CD14-positive monocyte (primary cell): ENCODE data around the gene MC5R. TPM values are rescaled to one million over a fixed set of nuclear protein-coding genes. Genes with fewer than 3 reads are reported as not detected.

Source experiments
- DNase-seq, 3 donors: peaks; one replicate each; pipeline ENCODE4 v3.0.0-alpha.2; 2011 to 2022
- H2AFZ ChIP-seq: 2 replicates; pipeline ENCODE4 v1.6.0; 2012; ENCODE audit warnings: mild to moderate bottlenecking, low read depth, low read length, inconsistent platforms; ENCODE audit not compliant: insufficient read depth, poor library complexity, severe bottlenecking
- H3K27ac ChIP-seq, 2 donors: 1 replicate in 1 of 2; 2 replicates in 1 of 2; pipeline ENCODE4 v1.5.1; 2012 to 2013; ENCODE audit warnings: low read length in 2 of 2, control low read depth in 1 of 2, inconsistent platforms in 1 of 2, low read depth in 1 of 2, mild to moderate bottlenecking in 1 of 2
- H3K27me3 ChIP-seq, 2 donors: one replicate each; pipeline versions ENCODE4 v1.6.0 to v1.6.1; 2011 to 2013; ENCODE audit warnings: low read length in 2 of 2; ENCODE audit not compliant: control insufficient read depth in 2 of 2, insufficient read depth in 2 of 2
- H3K36me3 ChIP-seq, 2 donors: replicated peaks in 1 of 2; 1 replicate in 1 of 2; 2 replicates in 1 of 2; pipeline versions ENCODE4 v1.5.1 to v1.6.1; 2012 to 2013; ENCODE audit warnings: low read length in 2 of 2, control low read depth in 1 of 2, inconsistent platforms in 1 of 2, mild to moderate bottlenecking in 1 of 2; ENCODE audit not compliant: insufficient read depth in 2 of 2, control insufficient read depth in 1 of 2
- H3K4me1 ChIP-seq, 2 donors: 1 replicate in 1 of 2; 2 replicates in 1 of 2; pipeline versions ENCODE4 v1.5.1 to v1.6.1; 2012 to 2013; ENCODE audit warnings: low read length in 2 of 2, control low read depth in 1 of 2, inconsistent platforms in 1 of 2, mild to moderate bottlenecking in 1 of 2, moderate library complexity in 1 of 2; ENCODE audit not compliant: insufficient read depth in 2 of 2, control insufficient read depth in 1 of 2
- H3K4me2 ChIP-seq: replicated peaks from 2 replicates; pipeline ENCODE3; 2012; ENCODE audit warnings: low read length, moderate library complexity, mild to moderate bottlenecking; ENCODE audit not compliant: poor library complexity, severe bottlenecking; ENCODE audit errors: extremely low read depth
- H3K4me3 ChIP-seq, 3 experiments: fragments of 200-600 bp in 1 of 3; sonication (generic) in 1 of 3; replicated peaks in 1 of 3; 1 replicate in 2 of 3; 2 replicates in 1 of 3; pipeline ENCODE4 v1.5.1; 2011 to 2013; ENCODE audit warnings: low read length in 3 of 3, mild to moderate bottlenecking in 3 of 3, control low read depth in 2 of 3, low read depth in 2 of 3, inconsistent platforms in 1 of 3, moderate library complexity in 1 of 3
- H3K79me2 ChIP-seq: 2 replicates; pipeline ENCODE4 v1.6.0; 2012; ENCODE audit warnings: mild to moderate bottlenecking, control low read depth, inconsistent platforms, low read length, moderate library complexity; ENCODE audit not compliant: insufficient read depth
- H3K9ac ChIP-seq: 2 replicates; pipeline ENCODE4 v1.6.0; 2017; ENCODE audit warnings: low read length, mild to moderate bottlenecking; ENCODE audit not compliant: insufficient read depth, poor library complexity, severe bottlenecking
- H3K9me3 ChIP-seq, 2 donors: replicated peaks in 1 of 2; 1 replicate in 1 of 2; 2 replicates in 1 of 2; pipeline versions ENCODE4 v1.5.1 to v1.6.1; 2012 to 2013; ENCODE audit warnings: low read length in 2 of 2, control low read depth in 1 of 2; ENCODE audit not compliant: control insufficient read depth in 1 of 2, insufficient read depth in 1 of 2
- H4K20me1 ChIP-seq: 2 replicates; pipeline ENCODE4 v1.6.0; 2012; ENCODE audit warnings: mild to moderate bottlenecking, low read length, control low read depth, moderate library complexity; ENCODE audit not compliant: insufficient read depth
- H3K27ac Mint-ChIP-seq, 7 donors: one replicate each; pipeline ENCODE4 v1.8.0; 2020; ENCODE audit warnings: mild to moderate bottlenecking in 7 of 7, mixed read lengths in 7 of 7, moderate library complexity in 6 of 7, inconsistent platforms in 2 of 7
- H3K27me3 Mint-ChIP-seq, 3 donors: one replicate each; pipeline ENCODE4 v1.8.0; 2021 to 2022; ENCODE audit warnings: low read depth in 3 of 3, mild to moderate bottlenecking in 3 of 3, mixed read lengths in 3 of 3, moderate library complexity in 3 of 3, inconsistent platforms in 1 of 3
- H3K36me3 Mint-ChIP-seq, 2 donors: one replicate each; pipeline ENCODE4 v1.8.0; 2020; ENCODE audit warnings: mixed read lengths in 2 of 2, inconsistent platforms in 1 of 2, mild to moderate bottlenecking in 1 of 2
- H3K4me1 Mint-ChIP-seq: one replicate; pipeline ENCODE4 v1.8.0; 2020; ENCODE audit warnings: mild to moderate bottlenecking, mixed read lengths
- H3K4me3 Mint-ChIP-seq, 2 donors: one replicate each; pipeline ENCODE4 v1.8.0; 2020; ENCODE audit warnings: mild to moderate bottlenecking in 2 of 2, mixed read lengths in 2 of 2, moderate library complexity in 1 of 2
- H3K9me3 Mint-ChIP-seq, 7 donors: one replicate each; pipeline ENCODE4 v1.8.0; 2020 to 2022; ENCODE audit warnings: mixed read lengths in 7 of 7, mild to moderate bottlenecking in 6 of 7, moderate library complexity in 6 of 7, inconsistent platforms in 2 of 7
- CTCF ChIP-seq: fragments of 200-600 bp; IDR thresholded peaks from one replicate; pipeline ENCODE4 v1.8.0; 2022; ENCODE audit warnings: antibody characterized with exemption, mild to moderate bottlenecking
- WGBS: methylation state at CpG from one replicate; pipeline ENCODE4 v1.1.5; 2013; ENCODE audit warnings: missing lambda C conversion rate; ENCODE audit not compliant: insufficient coverage; 5-methylcytosine and 5-hydroxymethylcytosine counted together
- intact Hi-C, 2 donors: fragments of 100-400 bp; cut with micrococcal nuclease; formaldehyde crosslinking; loops; one replicate each; pipeline versions ENCODE4 v1.15.0 to v1.15.1; 2023
- polyA plus RNA-seq, 3 donors: library from polyadenylated mRNA; depleted of rRNA in 1 of 3; unstranded in 2 of 3; stranded (reverse) in 1 of 3; fragments of 300-500 nt in 2 of 3; fragments of >200 nt in 1 of 3; fragmentation: Illumina TruSeq in 2 of 3; gene quantifications; 1 replicate in 2 of 3; 2 replicates in 1 of 3; pipeline ENCODE4 v1.2.3, GENCODE V29; 2012 to 2021

Gene MC5R
- polyA plus RNA-seq, 3 donors, result 0.12 to 0.13 TPM; not detected in 1

- Histone ChIP-seq H3K36me3 (no peaks in the 10 kb centered on the region), H3K9ac (no peak overlapping the region), H4K20me1 (no peaks in the 10 kb centered on the region), H3K79me2 (no peaks in the 10 kb centered on the region), H3K4me3 (no peak overlapping the region), H3K9me3 (no peaks in the 10 kb centered on the region), H3K4me2 (no peak overlapping the region), H2AFZ (no peak overlapping the region), H3K27me3 (no peaks in the 10 kb centered on the region), H3K4me1 (no peaks in the 10 kb centered on the region), H3K27ac (no peak overlapping the region)
- Mint-ChIP-seq H3K27ac (no peak overlapping the region), H3K9me3 (peaks cover 0 to 10% (median 3%) of the 10 kb centered on the region in 7 donors), H3K4me1 (peaks cover 2% of the 10 kb centered on the region), H3K4me3 (no peak overlapping the region), H3K36me3 (no peaks in the 10 kb centered on the region), H3K27me3 (peaks cover 2 to 12% (median 3%) of the 10 kb centered on the region in 3 donors)
- DNase-seq, result no peak
- no peak for TF ChIP-seq CTCF
- 78% methylated on average over 6 of the region's 8 CpGs for WGBS
- intact Hi-C loops, result no loop called here
Observed at GRCh38 chr18:13834496-13835015, 10.6 kb downstream of the MC5R start.

- no peaks in the 10 kb centered on the region for H3K79me2 ChIP-seq
- H3K4me3 ChIP-seq, result no peak overlapping the region
- no peaks in the 10 kb centered on the region for H3K27me3 ChIP-seq
- no peaks in the 10 kb centered on the region for H3K4me1 ChIP-seq
- no peak overlapping the region for H3K9ac ChIP-seq
- Mint-ChIP-seq H3K4me1 (peaks cover 2% of the 10 kb centered on the region), H3K4me3 (no peak overlapping the region), H3K27ac (peak overlapping the region in 1 of 7 donors; percentile 5), H3K9me3 (peaks cover 0 to 10% (median 3%) of the 10 kb centered on the region in 7 donors), H3K27me3 (peaks cover 2 to 12% (median 3%) of the 10 kb centered on the region in 3 donors), H3K36me3 (no peaks in the 10 kb centered on the region)
- no peak overlapping the region for H3K4me2 ChIP-seq
- no peaks in the 10 kb centered on the region for H3K9me3 ChIP-seq
- no peaks in the 10 kb centered on the region for H3K36me3 ChIP-seq
- intact Hi-C loops, result no loop called here
- H4K20me1 ChIP-seq, result no peaks in the 10 kb centered on the region
- DNase-seq, result no peak
- TF ChIP-seq CTCF, result no peak
- no peak overlapping the region for H2AFZ ChIP-seq
- WGBS, result 86% methylated on average over 2 of the region's 6 CpGs
- H3K27ac ChIP-seq, result no peak overlapping the region
Observed at GRCh38 chr18:13835202-13835601, 11.3 kb downstream of the MC5R start.
